T-cell (primary cell): ENCODE results near the gene LRRC32. TPM values are rescaled to one million over a fixed set of nuclear protein-coding genes. Genes with fewer than 3 reads are reported as not detected.
A peak's percentile ranks its signal among the peaks of the same experiment; 100 is the strongest.

Experiments
- ATAC-seq, 4 experiments: fragments of 200-7000 bp in 3 of 4; fragments of 150-1000 bp in 1 of 4; cut with Tn5 transposase; replicated peaks in 1 of 4; 1 replicate in 3 of 4; 2 replicates in 1 of 4; pipeline ENCODE4 v1.10.0; 2021; ENCODE audit warnings: moderate library complexity in 3 of 4, mild to moderate bottlenecking in 2 of 4, moderate number of reproducible peaks in 1 of 4
- CTCF ChIA-PET, 2 donors: fragments of 300-600 bp; sonication (Branson Sonifier 250); formaldehyde crosslinking; loops; one replicate each; lab custom pipeline; 2022; ENCODE audit warnings: antibody characterized with exemption in 2 of 2; lab: Charles Lee
- POLR2A ChIA-PET, 2 donors: fragments of 300-600 bp; sonication (Branson Sonifier 250); formaldehyde crosslinking; loops; one replicate each; lab custom pipeline; 2022; ENCODE audit warnings: antibody characterized with exemption in 2 of 2; lab: Charles Lee
- DNase-seq, 35 experiments: peaks; one replicate each; pipeline versions ENCODE4 v3.0.0 to v3.0.0-alpha.2; 2013 to 2023
- H3K27ac ChIP-seq: one replicate; pipeline ENCODE4 v1.5.1; 2013; ENCODE audit warnings: low read length
- H3K27me3 ChIP-seq, 2 experiments: replicated peaks in 1 of 2; 1 replicate in 1 of 2; 2 replicates in 1 of 2; pipeline versions ENCODE4 v1.6.1 to v1.7.0; 2013; ENCODE audit warnings: low read length in 1 of 2, mixed read lengths in 1 of 2; ENCODE audit not compliant: control insufficient read depth in 2 of 2, insufficient read depth in 2 of 2; ENCODE audit errors: extremely low read depth in 1 of 2
- H3K36me3 ChIP-seq, 2 donors: 1 replicate in 1 of 2; 2 replicates in 1 of 2; pipeline versions ENCODE4 v1.6.1 to v1.7.0; 2013; ENCODE audit warnings: low read length in 1 of 2; ENCODE audit not compliant: control insufficient read depth in 2 of 2, insufficient read depth in 1 of 2; ENCODE audit errors: extremely low read depth in 1 of 2
- H3K4me1 ChIP-seq, 2 experiments: 1 replicate in 1 of 2; 2 replicates in 1 of 2; pipeline versions ENCODE4 v1.6.1 to v1.7.0; 2013; ENCODE audit warnings: low read length in 2 of 2, mixed read lengths in 1 of 2; ENCODE audit not compliant: insufficient read depth in 2 of 2, control insufficient read depth in 1 of 2; ENCODE audit errors: extremely low read depth in 1 of 2
- H3K4me3 ChIP-seq, 2 donors: 1 replicate in 1 of 2; 2 replicates in 1 of 2; pipeline versions ENCODE4 v1.5.1 to v1.7.0; 2013; ENCODE audit warnings: mild to moderate bottlenecking in 2 of 2, low read length in 1 of 2, moderate library complexity in 1 of 2; ENCODE audit not compliant: control insufficient read depth in 1 of 2; ENCODE audit errors: extremely low read depth in 1 of 2
- H3K9me3 ChIP-seq: 2 replicates; pipeline ENCODE4 v1.7.0; 2013
- H3K27ac Mint-ChIP-seq, 2 donors: one replicate each; pipeline ENCODE4 v1.8.0; 2020 to 2021; ENCODE audit warnings: mild to moderate bottlenecking in 2 of 2, mixed read lengths in 2 of 2
- H3K27me3 Mint-ChIP-seq, 2 donors: one replicate each; pipeline ENCODE4 v1.8.0; 2021 to 2022; ENCODE audit warnings: mixed read lengths in 2 of 2
- H3K36me3 Mint-ChIP-seq: one replicate; pipeline ENCODE4 v1.8.0; 2021; ENCODE audit warnings: mixed read lengths
- H3K4me1 Mint-ChIP-seq, 3 donors: one replicate each; pipeline ENCODE4 v1.8.0; 2020 to 2022; ENCODE audit warnings: mixed read lengths in 3 of 3, mild to moderate bottlenecking in 1 of 3
- H3K4me3 Mint-ChIP-seq, 3 donors: one replicate each; pipeline ENCODE4 v1.8.0; 2020 to 2022; ENCODE audit warnings: mild to moderate bottlenecking in 3 of 3, mixed read lengths in 3 of 3, moderate library complexity in 3 of 3
- H3K9me3 Mint-ChIP-seq, 3 donors: one replicate each; pipeline ENCODE4 v1.8.0; 2020 to 2022; ENCODE audit warnings: mixed read lengths in 3 of 3
- WGBS: methylation state at CpG from one replicate; pipeline ENCODE4 v1.1.5; 2013; ENCODE audit warnings: missing lambda C conversion rate; ENCODE audit not compliant: insufficient coverage; 5-methylcytosine and 5-hydroxymethylcytosine counted together
- total RNA-seq, 35 experiments: library from RNA in 6 of 35; stranded (reverse) in 6 of 35; fragments of 120-200 nt in 1 of 35; gene quantifications; one replicate each; pipeline versions ENCODE4 v1.2.1 to v1.2.4 and lab custom pipeline; 2013 to 2026

The LRRC32 gene
- total RNA-seq, 5 donors from 2014 or later (not counting 1 experiment from before 2014, with no cell fraction given): 0.77 to 3.6 (median 2.2) TPM

GRCh38 chr11:76671237-76671592 is 668 bp upstream of the LRRC32 start:
- Mint-ChIP-seq H3K9me3 (no peaks in the 10 kb centered on the region), H3K4me3 (peak overlapping the region; percentile 64 to 69 (median 69)), H3K36me3 (no peaks in the 10 kb centered on the region), H3K27ac (no peak overlapping the region), H3K27me3 (peaks cover 27 to 28% of the 10 kb centered on the region in 2 donors), H3K4me1 (peaks cover 23 to 52% (median 28%) of the 10 kb centered on the region in 3 donors)
- H3K36me3 ChIP-seq: no peaks in the 10 kb centered on the region
- no peak for DNase-seq
- H3K4me3 ChIP-seq: peak overlapping the region; percentile 42 to 45
- no peak for ATAC-seq
- 35% methylated on average over 5 of the region's 8 CpGs for WGBS
- peaks cover 0 to 40% of the 10 kb centered on the region in 2 experiments for H3K4me1 ChIP-seq
- H3K27me3 ChIP-seq: peaks cover 0 to 28% of the 10 kb centered on the region in 2 experiments
- peak overlapping the region; percentile 4 for H3K27ac ChIP-seq
- CTCF ChIA-PET: interaction anchor here in 1 of 2 donors (1.1 kb wide), 1 partner anchor 464 kb away, joined by 3 read pairs; no protein-coding TSS in a partner anchor
- no peaks in the 10 kb centered on the region for H3K9me3 ChIP-seq
- POLR2A ChIA-PET: no interaction called here

GRCh38 chr11:76669901-76670484 is 554 bp downstream of the LRRC32 start:
- no peak overlapping the region for H3K27ac Mint-ChIP-seq
- no peaks in the 10 kb centered on the region for H3K36me3 Mint-ChIP-seq

GRCh38 chr11:76668362-76669155 is 2.0 kb downstream of the LRRC32 start:
- Mint-ChIP-seq H3K36me3 (no peaks in the 10 kb centered on the region), H3K27ac (peak overlapping the region in 1 of 2 donors; percentile 16), H3K4me1 (peaks cover 47 to 69% (median 48%) of the 10 kb centered on the region in 3 donors), H3K27me3 (peaks cover 28 to 30% of the 10 kb centered on the region in 2 donors), H3K9me3 (no peaks in the 10 kb centered on the region), H3K4me3 (peak overlapping the region; percentile 51 to 77 (median 53))
- no peak for DNase-seq
- ChIA-PET CTCF (no interaction called here), POLR2A (no interaction called here)
- Histone ChIP-seq H3K27ac (no peak overlapping the region), H3K27me3 (peaks cover 0 to 28% of the 10 kb centered on the region in 2 experiments), H3K9me3 (no peaks in the 10 kb centered on the region), H3K4me1 (peaks cover 5 to 58% of the 10 kb centered on the region in 2 experiments), H3K4me3 (no peak overlapping the region), H3K36me3 (no peaks in the 10 kb centered on the region)
- no peak for ATAC-seq
- WGBS: 84% methylated on average over 2 of the region's 3 CpGs

More at GRCh38 chr11:76669901-76670484, 554 bp downstream of the LRRC32 start:
- ChIA-PET CTCF (no interaction called here), POLR2A (interaction anchor here in 1 of 2 donors (0.6 kb wide), 1 partner anchor 17 kb away, joined by 3 read pairs; no protein-coding TSS in a partner anchor)
- no peaks in the 10 kb centered on the region for H3K9me3 ChIP-seq
- H3K9me3 Mint-ChIP-seq: no peaks in the 10 kb centered on the region
- no peak overlapping the region for H3K27ac ChIP-seq
- H3K27me3 ChIP-seq: peaks cover 0 to 25% of the 10 kb centered on the region in 2 experiments
- peaks cover 0 to 48% of the 10 kb centered on the region in 2 experiments for H3K4me1 ChIP-seq
- no peak for ATAC-seq
- H3K36me3 ChIP-seq: no peaks in the 10 kb centered on the region
- DNase-seq: no peak
- H3K4me3 Mint-ChIP-seq: peak overlapping the region; percentile 66 to 78 (median 77)
- 15% methylated on average over 17 of the region's 24 CpGs for WGBS
- H3K4me1 Mint-ChIP-seq: peaks cover 34 to 62% (median 34%) of the 10 kb centered on the region in 3 donors
- peaks cover 27 to 28% of the 10 kb centered on the region in 2 donors for H3K27me3 Mint-ChIP-seq
- H3K4me3 ChIP-seq: peak overlapping the region in 1 of 2 donors; percentile 45

- CTCF ChIA-PET: no interaction called here
These were observed 2.7 kb downstream of the LRRC32 start for GRCh38 chr11:76667856-76668255.

GRCh38 chr11:76667271-76667818 is 3.2 kb downstream of the LRRC32 start:
- H3K27ac Mint-ChIP-seq: peak overlapping the region in 1 of 2 donors; percentile 36
- H3K4me3 ChIP-seq: no peak overlapping the region
- WGBS: 84% methylated on average over 14 of the region's 15 CpGs

More at GRCh38 chr11:76667856-76668255, 2.7 kb downstream of the LRRC32 start:
- Mint-ChIP-seq H3K4me1 (peaks cover 41 to 62% (median 44%) of the 10 kb centered on the region in 3 donors), H3K9me3 (no peaks in the 10 kb centered on the region), H3K36me3 (no peaks in the 10 kb centered on the region), H3K27ac (no peak overlapping the region), H3K27me3 (peaks cover 28 to 30% of the 10 kb centered on the region in 2 donors), H3K4me3 (peak overlapping the region; percentile 26 to 51 (median 29))
- H3K4me1 ChIP-seq: peaks cover 5 to 51% of the 10 kb centered on the region in 2 experiments
- H3K4me3 ChIP-seq: no peak overlapping the region
- POLR2A ChIA-PET: no interaction called here
- H3K36me3 ChIP-seq: no peaks in the 10 kb centered on the region
- no peaks in the 10 kb centered on the region for H3K9me3 ChIP-seq
- ATAC-seq (no peak), DNase-seq (no peak)
- H3K27ac ChIP-seq: no peak overlapping the region
- WGBS: 93% methylated on average over 7 of the region's 7 CpGs
- H3K27me3 ChIP-seq: peaks cover 0 to 28% of the 10 kb centered on the region in 2 experiments

GRCh38 chr11:76666830-76667229 is 3.7 kb downstream of the LRRC32 start:
- peaks cover 5 to 41% of the 10 kb centered on the region in 2 experiments for H3K4me1 ChIP-seq
- no peak overlapping the region for H3K4me3 ChIP-seq
- H3K4me1 Mint-ChIP-seq: peaks cover 32 to 55% (median 40%) of the 10 kb centered on the region in 3 donors
- no peaks in the 10 kb centered on the region for H3K9me3 ChIP-seq
- ChIA-PET POLR2A (no interaction called here), CTCF (no interaction called here)
- H3K36me3 ChIP-seq: no peaks in the 10 kb centered on the region
- peaks cover 28 to 29% of the 10 kb centered on the region in 2 donors for H3K27me3 Mint-ChIP-seq
- DNase-seq: no peak
- H3K9me3 Mint-ChIP-seq: no peaks in the 10 kb centered on the region
- peak overlapping the region in 1 of 2 donors; percentile 36 for H3K27ac Mint-ChIP-seq
- no peaks in the 10 kb centered on the region for H3K36me3 Mint-ChIP-seq
- no peak for ATAC-seq
- peak overlapping the region in 1 of 3 donors; percentile 1 for H3K4me3 Mint-ChIP-seq
- peaks cover 0 to 25% of the 10 kb centered on the region in 2 experiments for H3K27me3 ChIP-seq
- no peak overlapping the region for H3K27ac ChIP-seq
- WGBS: 98% methylated on average over 4 of the region's 5 CpGs

More at GRCh38 chr11:76667271-76667818, 3.2 kb downstream of the LRRC32 start:
- Mint-ChIP-seq H3K4me1 (peaks cover 37 to 59% (median 40%) of the 10 kb centered on the region in 3 donors), H3K9me3 (no peaks in the 10 kb centered on the region), H3K27me3 (peaks cover 28 to 30% of the 10 kb centered on the region in 2 donors), H3K4me3 (peak overlapping the region; percentile 26 to 51 (median 29)), H3K36me3 (no peaks in the 10 kb centered on the region)
- Histone ChIP-seq H3K36me3 (no peaks in the 10 kb centered on the region), H3K4me1 (peaks cover 5 to 46% of the 10 kb centered on the region in 2 experiments), H3K27me3 (peaks cover 0 to 28% of the 10 kb centered on the region in 2 experiments), H3K9me3 (no peaks in the 10 kb centered on the region), H3K27ac (no peak overlapping the region)
- POLR2A ChIA-PET: no interaction called here
- no peak for ATAC-seq
- CTCF ChIA-PET: no interaction called here
- DNase-seq: no peak
